HCT116 (cell line): ENCODE measurements around the gene PCDHA2.
A peak's percentile ranks its signal among the peaks of the same experiment; 100 is the strongest.

ENCODE experiments used
- EGR1 ChIP-seq: IDR thresholded peaks from 2 replicates; pipeline ENCODE4 v1.6.1; 2012; ENCODE audit warnings: low read depth
- EZH2 ChIP-seq: fragments of 200-600 bp; sonication (generic); IDR thresholded peaks from 2 replicates; pipeline ENCODE4 v1.6.1; 2017; ENCODE audit warnings: antibody characterized with exemption, mixed run types
- JUND ChIP-seq: IDR thresholded peaks from 2 replicates; pipeline ENCODE4 v1.6.1; 2012
- POLR2A ChIP-seq: IDR thresholded peaks from 2 replicates; pipeline ENCODE4 v1.7.0; 2011; ENCODE audit warnings: borderline replicate concordance; ENCODE audit not compliant: insufficient read depth, insufficient read length; ENCODE audit errors: extremely low read depth
- POLR2AphosphoS5 ChIP-seq: IDR thresholded peaks from 2 replicates; pipeline ENCODE4 v1.6.1; 2011; ENCODE audit warnings: mild to moderate bottlenecking, low read depth, low read length, moderate library complexity
- SIN3A ChIP-seq: IDR thresholded peaks from 2 replicates; pipeline ENCODE4 v1.6.1; 2012; ENCODE audit warnings: low read depth
- SRF ChIP-seq: IDR thresholded peaks from 2 replicates; pipeline ENCODE4 v1.6.1; 2012; ENCODE audit warnings: low read depth
- YY1 ChIP-seq: IDR thresholded peaks from 2 replicates; pipeline ENCODE4 v1.6.1; 2011; ENCODE audit warnings: low read length, low read depth, moderate library complexity, mild to moderate bottlenecking; ENCODE audit not compliant: insufficient replicate concordance; ENCODE audit errors: extremely low read depth
- ZFX ChIP-seq: fragments of 450-650 bp; IDR thresholded peaks from 2 replicates; pipeline ENCODE4 v1.6.1; 2017
- ZNF274 ChIP-seq: fragments of 200-500 bp; sonication (Bioruptor generic); IDR thresholded peaks from 2 replicates; pipeline ENCODE4 v1.6.1; 2014; ENCODE audit warnings: mild to moderate bottlenecking, low read depth, low read length, inconsistent platforms
- TF ChIP-seq, protein P1 (sequence below), 3 experiments: fragments of 200-600 bp in 1 of 3; sonication (generic) in 1 of 3; IDR thresholded peaks in 2 of 3; conservative IDR thresholded peaks in 1 of 3; 2 replicates each; pipeline ENCODE4 v1.5.1; 2012 to 2017; ENCODE audit warnings: low read depth in 2 of 3, low read length in 2 of 3, antibody characterized with exemption in 1 of 3, borderline replicate concordance in 1 of 3, control low read depth in 1 of 3, mild to moderate bottlenecking in 1 of 3, mixed read lengths in 1 of 3, mixed run types in 1 of 3, moderate library complexity in 1 of 3; ENCODE audit not compliant: insufficient read depth in 1 of 3
- TF ChIP-seq, protein P2 (sequence below): IDR thresholded peaks from 2 replicates; pipeline ENCODE4 v1.6.1; 2012
- TF ChIP-seq, protein P3 (sequence below): IDR thresholded peaks from 2 replicates; pipeline ENCODE4 v1.6.1; 2012; ENCODE audit warnings: low read depth

GRCh38 chr5:140764177-140764973, 30.3 kb upstream of the PCDHA2 start:
- TF ChIP-seq, protein P1, sequence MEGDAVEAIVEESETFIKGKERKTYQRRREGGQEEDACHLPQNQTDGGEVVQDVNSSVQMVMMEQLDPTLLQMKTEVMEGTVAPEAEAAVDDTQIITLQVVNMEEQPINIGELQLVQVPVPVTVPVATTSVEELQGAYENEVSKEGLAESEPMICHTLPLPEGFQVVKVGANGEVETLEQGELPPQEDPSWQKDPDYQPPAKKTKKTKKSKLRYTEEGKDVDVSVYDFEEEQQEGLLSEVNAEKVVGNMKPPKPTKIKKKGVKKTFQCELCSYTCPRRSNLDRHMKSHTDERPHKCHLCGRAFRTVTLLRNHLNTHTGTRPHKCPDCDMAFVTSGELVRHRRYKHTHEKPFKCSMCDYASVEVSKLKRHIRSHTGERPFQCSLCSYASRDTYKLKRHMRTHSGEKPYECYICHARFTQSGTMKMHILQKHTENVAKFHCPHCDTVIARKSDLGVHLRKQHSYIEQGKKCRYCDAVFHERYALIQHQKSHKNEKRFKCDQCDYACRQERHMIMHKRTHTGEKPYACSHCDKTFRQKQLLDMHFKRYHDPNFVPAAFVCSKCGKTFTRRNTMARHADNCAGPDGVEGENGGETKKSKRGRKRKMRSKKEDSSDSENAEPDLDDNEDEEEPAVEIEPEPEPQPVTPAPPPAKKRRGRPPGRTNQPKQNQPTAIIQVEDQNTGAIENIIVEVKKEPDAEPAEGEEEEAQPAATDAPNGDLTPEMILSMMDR (IDR thresholded peaks at IDR 0.05 in 2 of 3, conservative IDR thresholded peaks at IDR 0.05 in 1 of 3; ENCODE audit: borderline replicate concordance in 1 of 3, insufficient read depth in 1 of 3, low read depth in 2 of 3, low read length in 2 of 3) = no peak
- TF ChIP-seq POLR2A (no peak), YY1 (no peak), EZH2 (no peak), EGR1 (no peak), ZFX (no peak), SRF (no peak), JUND (no peak), POLR2AphosphoS5 (no peak), ZNF274 (peak; percentile 99), SIN3A (no peak)
- TF ChIP-seq, protein P2, sequence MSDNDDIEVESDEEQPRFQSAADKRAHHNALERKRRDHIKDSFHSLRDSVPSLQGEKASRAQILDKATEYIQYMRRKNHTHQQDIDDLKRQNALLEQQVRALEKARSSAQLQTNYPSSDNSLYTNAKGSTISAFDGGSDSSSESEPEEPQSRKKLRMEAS = no peak
- TF ChIP-seq, protein P3, sequence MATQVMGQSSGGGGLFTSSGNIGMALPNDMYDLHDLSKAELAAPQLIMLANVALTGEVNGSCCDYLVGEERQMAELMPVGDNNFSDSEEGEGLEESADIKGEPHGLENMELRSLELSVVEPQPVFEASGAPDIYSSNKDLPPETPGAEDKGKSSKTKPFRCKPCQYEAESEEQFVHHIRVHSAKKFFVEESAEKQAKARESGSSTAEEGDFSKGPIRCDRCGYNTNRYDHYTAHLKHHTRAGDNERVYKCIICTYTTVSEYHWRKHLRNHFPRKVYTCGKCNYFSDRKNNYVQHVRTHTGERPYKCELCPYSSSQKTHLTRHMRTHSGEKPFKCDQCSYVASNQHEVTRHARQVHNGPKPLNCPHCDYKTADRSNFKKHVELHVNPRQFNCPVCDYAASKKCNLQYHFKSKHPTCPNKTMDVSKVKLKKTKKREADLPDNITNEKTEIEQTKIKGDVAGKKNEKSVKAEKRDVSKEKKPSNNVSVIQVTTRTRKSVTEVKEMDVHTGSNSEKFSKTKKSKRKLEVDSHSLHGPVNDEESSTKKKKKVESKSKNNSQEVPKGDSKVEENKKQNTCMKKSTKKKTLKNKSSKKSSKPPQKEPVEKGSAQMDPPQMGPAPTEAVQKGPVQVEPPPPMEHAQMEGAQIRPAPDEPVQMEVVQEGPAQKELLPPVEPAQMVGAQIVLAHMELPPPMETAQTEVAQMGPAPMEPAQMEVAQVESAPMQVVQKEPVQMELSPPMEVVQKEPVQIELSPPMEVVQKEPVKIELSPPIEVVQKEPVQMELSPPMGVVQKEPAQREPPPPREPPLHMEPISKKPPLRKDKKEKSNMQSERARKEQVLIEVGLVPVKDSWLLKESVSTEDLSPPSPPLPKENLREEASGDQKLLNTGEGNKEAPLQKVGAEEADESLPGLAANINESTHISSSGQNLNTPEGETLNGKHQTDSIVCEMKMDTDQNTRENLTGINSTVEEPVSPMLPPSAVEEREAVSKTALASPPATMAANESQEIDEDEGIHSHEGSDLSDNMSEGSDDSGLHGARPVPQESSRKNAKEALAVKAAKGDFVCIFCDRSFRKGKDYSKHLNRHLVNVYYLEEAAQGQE = no peak
